Measurements from ENCODE around the gene CCDC32. TPM values are rescaled to one million over a fixed set of nuclear protein-coding genes. Genes with fewer than 3 reads are reported as not detected.

Gene CCDC32
- total RNA-seq, 1 experiment from 2014 or later = 8.9 TPM

- no peak overlapping the region for H3K4ac ChIP-seq (ENCODE audit: low read depth, low read length)
- H3K27me3 ChIP-seq (ENCODE audit: insufficient read depth, low read length) = no peaks in the 10 kb centered on the region
- H3K27me3 Mint-ChIP-seq (ENCODE audit: low read depth) = no peaks in the 10 kb centered on the region
- H3K79me2 ChIP-seq (ENCODE audit: insufficient read depth, low read length) = no peaks in the 10 kb centered on the region
- no peaks in the 10 kb centered on the region; a peak in 1 of 5 replicates for H3K9me3 Mint-ChIP-seq
- no peak overlapping the region for H2BK120ac ChIP-seq (ENCODE audit: low read depth, low read length, poor library complexity, severe bottlenecking)
- no peak overlapping the region for H3K27ac ChIP-seq (ENCODE audit: insufficient read length, low read depth, low read length)
- H2AK5ac ChIP-seq (ENCODE audit: insufficient read length, low read length) = no peak overlapping the region
- no peaks in the 10 kb centered on the region for H3K9me3 ChIP-seq (ENCODE audit: control insufficient read depth, low read depth, low read length)
- no peaks in the 10 kb centered on the region for H3K36me3 Mint-ChIP-seq (ENCODE audit: insufficient read depth in 1 of 3, low read depth in 3 of 3)
- H3K4me2 ChIP-seq (ENCODE audit: insufficient read depth, insufficient read length, low read length) = no peak overlapping the region
- no peak overlapping the region for H3K18ac ChIP-seq (ENCODE audit: insufficient read length, low read depth, low read length)
- H2BK20ac ChIP-seq (ENCODE audit: low read depth, low read length, poor library complexity, severe bottlenecking) = no peak overlapping the region
- H3T11ph ChIP-seq (ENCODE audit: low read length) = no peak overlapping the region
- no CpG with 5 or more reads among the region's 6 CpGs for WGBS (ENCODE audit: extremely low coverage, insufficient read length, low lambda C conversion rate)
- H3K9ac ChIP-seq (ENCODE audit: extremely low read depth, insufficient read length, low read length) = no peak overlapping the region
- no peak for TF ChIP-seq CTCF (conservative IDR thresholded peaks at IDR 0.05)
- no peak overlapping the region for H3K56ac ChIP-seq (ENCODE audit: insufficient read length, low read depth, low read length)
- no peak overlapping the region for H3K27ac Mint-ChIP-seq
- H3K79me1 ChIP-seq (ENCODE audit: insufficient read depth, low read depth, low read length, poor library complexity, severe bottlenecking) = no peaks in the 10 kb centered on the region
- no peak overlapping the region for H2BK12ac ChIP-seq (ENCODE audit: insufficient read length, low read depth, low read length)
- DNase-seq = no peak
- H4K5ac ChIP-seq (ENCODE audit: insufficient read length, low read depth, low read length) = no peak overlapping the region
- no peak overlapping the region for H3K23ac ChIP-seq (ENCODE audit: insufficient read length, low read depth, low read length)
- H3K4me1 ChIP-seq (ENCODE audit: insufficient read depth, low read length) = no peaks in the 10 kb centered on the region
- no peak overlapping the region for H4K8ac ChIP-seq (replicated peaks; ENCODE audit: insufficient read length, low read depth, low read length)
- H2BK5ac ChIP-seq (ENCODE audit: insufficient read length, low read length) = no peak overlapping the region
- no peak overlapping the region for H2AFZ ChIP-seq (ENCODE audit: low read length)
- H2BK15ac ChIP-seq (ENCODE audit: low read depth, low read length) = no peak overlapping the region
- no peaks in the 10 kb centered on the region for H3K4me1 Mint-ChIP-seq
- no peak overlapping the region for H4K91ac ChIP-seq (ENCODE audit: insufficient read length, low read depth, low read length)
- H4K20me1 ChIP-seq (ENCODE audit: control insufficient read depth, insufficient read depth, insufficient read length) = no peaks in the 10 kb centered on the region
- no peak overlapping the region for H3K4me3 Mint-ChIP-seq
- H3K23me2 ChIP-seq (ENCODE audit: insufficient read length, low read depth, low read length, poor library complexity, severe bottlenecking) = no peaks in the 10 kb centered on the region
- no peak overlapping the region for H3K14ac ChIP-seq (ENCODE audit: insufficient read depth, low read length)
Observed at GRCh38 chr15:40528801-40529200, 36.0 kb downstream of the CCDC32 start.

Measured in H9 (cell line).